K562 (cell line): ENCODE results near the gene PAQR7. TPM values are rescaled to one million over a fixed set of nuclear protein-coding genes. Genes with fewer than 3 reads are reported as not detected.
A peak's percentile ranks its signal among the peaks of the same experiment; 100 is the strongest.

Experiments
- CHD7 ChIP-seq: fragments of 200-600 bp; sonication (generic); IDR thresholded peaks from one replicate; pipeline ENCODE4 v1.6.1; 2012; ENCODE audit warnings: mild to moderate bottlenecking, low read depth, low read length, inconsistent platforms
- COPS2 ChIP-seq: fragments of 450-650 bp; conservative IDR thresholded peaks from 2 replicates; pipeline ENCODE4 v1.6.1; 2016; ENCODE audit warnings: mild to moderate bottlenecking, moderate library complexity
- DIDO1 ChIP-seq: fragments of 450-650 bp; IDR thresholded peaks from 2 replicates; pipeline ENCODE4 v1.6.1; 2016; ENCODE audit warnings: low read depth, missing biosample characterization, missing genetic modification characterization
- EP300 ChIP-seq: IDR thresholded peaks from 2 replicates; pipeline ENCODE4 v1.6.1; 2012; ENCODE audit warnings: low read length, improper control_type of control experiment
- FOXP4 ChIP-seq: sonication (generic); formaldehyde crosslinking; IDR thresholded peaks from 2 replicates; pipeline ENCODE4 v1.8.0; 2022; ENCODE audit warnings: mild to moderate bottlenecking, missing genetic modification reagents, borderline replicate concordance
- MYBL2 ChIP-seq, 2 experiments: fragments of 450-650 bp in 1 of 2; sonication (generic) in 1 of 2; formaldehyde crosslinking in 1 of 2; IDR thresholded peaks; 2 replicates each; pipeline versions ENCODE4 v1.6.1 to v1.8.1; 2017 to 2022; ENCODE audit warnings: borderline replicate concordance in 1 of 2, inconsistent platforms in 1 of 2, low read depth in 1 of 2, mild to moderate bottlenecking in 1 of 2, missing genetic modification reagents in 1 of 2, moderate library complexity in 1 of 2
- RAD21 ChIP-seq, 2 experiments: fragments of 250-450 bp in 1 of 2; fragments of 450-650 bp in 1 of 2; sonication (Bioruptor Pico) in 1 of 2; formaldehyde crosslinking in 1 of 2; IDR thresholded peaks in 1 of 2; conservative IDR thresholded peaks in 1 of 2; 2 replicates each; pipeline versions ENCODE4 v1.4.0 to v1.8.0; 2020 to 2022; ENCODE audit warnings: mild to moderate bottlenecking in 2 of 2, moderate library complexity in 1 of 2
- SFPQ ChIP-seq: fragments of 200-400 bp; formaldehyde crosslinking; IDR thresholded peaks from 2 replicates; pipeline ENCODE4 v1.6.1; 2017; ENCODE audit warnings: mild to moderate bottlenecking, low read depth, low read length, moderate library complexity
- TARDBP ChIP-seq: fragments of 450-650 bp; IDR thresholded peaks from 2 replicates; pipeline ENCODE4 v1.6.1; 2016
- polyA plus RNA-seq, 8 experiments: library from polyadenylated mRNA; depleted of rRNA in 4 of 8; stranded (reverse) in 5 of 8; unstranded in 3 of 8; fragments of >200 nt; fragmentation: Nextera tagmentation in 2 of 8; fragmentation: Illumina TruSeq in 1 of 8; extraction: Ambion mirVana in 2 of 8; extraction: Trizol in 1 of 8; gene quantifications; 2 replicates each; pipeline versions ENCODE4 v1.2.1 to v1.2.3, GENCODE V29; 2011 to 2014; ENCODE audit warnings: inconsistent platforms in 1 of 8, missing spikeins in 1 of 8
- total RNA-seq, 7 experiments: library from RNA; depleted of rRNA in 6 of 7; stranded (reverse); fragments of >200 nt in 6 of 7; fragmentation: Illumina TruSeq in 2 of 7; extraction: Trizol in 2 of 7; gene quantifications; 2 replicates each; pipeline versions ENCODE4 v1.2.1 to v1.2.3, GENCODE V29; 2011 to 2021; ENCODE audit warnings: low replicate concordance in 1 of 7

Gene PAQR7
- total and polyA plus RNA-seq, 9 of the 15 experiments (the other 6 are each of a cell fraction or from before 2014, with no cell fraction given) = 1.1 to 5.2 (median 2.6) TPM

GRCh38 chr1:25875154-25875855, at the start of gene PAQR7 (continued):
- TF ChIP-seq CHD7 = no peak
- TF ChIP-seq FOXP4 (CRISPR knock-in tag) = peak; percentile 97; the same call in 1 of the 2 replicates
- peak; percentile 52; the same call in 1 of the 2 replicates for TF ChIP-seq TARDBP
- TF ChIP-seq DIDO1 (tag) = no peak
- no peak for TF ChIP-seq MYBL2 (IDR thresholded peaks at IDR 0.05; ENCODE audit: low read depth)
- TF ChIP-seq MYBL2 (CRISPR knock-in tag; IDR thresholded peaks at IDR 0.05; ENCODE audit: borderline replicate concordance) = no peak
- TF ChIP-seq RAD21 (CRISPR knock-in tag; conservative IDR thresholded peaks at IDR 0.05 in 1 of 2, IDR thresholded peaks at IDR 0.05 in 1 of 2) = peak in 1 of 2 experiments; percentile 9; a peak in 2 of 4 replicates
- TF ChIP-seq SFPQ = no peak
- 0 out of 2 replicates have a peak, but pooled peaks have one; percentile 15 for TF ChIP-seq EP300
- no peak for TF ChIP-seq COPS2
